ENCODE results near the gene CISD3. TPM values are rescaled to one million over a fixed set of nuclear protein-coding genes. Genes with fewer than 3 reads are reported as not detected.
A peak's percentile ranks its signal among the peaks of the same experiment; 100 is the strongest.

CISD3 gene
- total and polyA plus RNA-seq, 2 experiments from 2014 or later: 7.2 to 44.6 TPM

DNA sequence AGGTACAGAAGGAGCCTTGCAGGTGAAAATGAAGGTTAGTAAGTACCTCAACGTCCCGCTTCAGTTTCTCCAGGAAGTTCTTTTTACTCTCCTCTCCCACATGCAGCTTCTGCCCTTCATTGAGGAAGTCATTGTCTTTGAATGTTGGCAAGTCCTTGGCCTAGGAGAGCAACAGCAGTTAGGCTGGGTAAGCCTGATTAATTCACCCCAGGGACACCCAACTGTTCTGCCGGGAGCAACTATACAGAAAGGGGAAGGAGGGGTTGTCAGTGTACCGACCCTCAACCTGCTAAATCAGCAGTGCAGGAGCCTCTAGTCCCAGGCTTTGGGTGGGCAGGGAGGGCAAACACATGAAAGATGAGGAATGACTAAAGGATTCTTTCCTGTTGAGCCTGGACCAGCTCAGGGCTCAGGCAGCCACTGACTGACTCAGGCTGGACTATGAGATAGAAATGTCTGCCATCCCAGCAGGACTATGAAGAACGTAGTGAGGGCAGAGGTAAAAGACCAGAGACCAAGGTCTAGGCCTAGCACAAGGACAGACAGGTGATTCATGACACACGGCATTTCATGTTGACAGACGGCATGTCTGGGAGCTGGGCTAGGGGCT, 47.6 kb downstream of the CISD3 start:
- DNase-seq: peak; percentile 70
- H2AFZ ChIP-seq: no peak overlapping the region
- WGBS, 2 experiments (ENCODE audit: low coverage in 1 of 2, low lambda C conversion rate in 2 of 2, missing lambda C conversion rate in 2 of 2): 58 to 61% methylated on average over 7 of the region's 7 CpGs
- H4K20me1 ChIP-seq (ENCODE audit: insufficient read depth): no peaks in the 10 kb centered on the region
- H3K36me3 ChIP-seq (ENCODE audit: low read depth): peaks cover 73% of the 10 kb centered on the region
- TF ChIP-seq EZH2 (IDR thresholded peaks at IDR 0.05; ENCODE audit: insufficient read depth, poor library complexity, severe bottlenecking) (no peak), EZH2phosphoT487 (IDR thresholded peaks at IDR 0.05; ENCODE audit: insufficient read depth, low read depth) (no peak)
- no peaks in the 10 kb centered on the region for H3K9me3 ChIP-seq (ENCODE audit: low read depth)
- H3F3A ChIP-seq (ENCODE audit: insufficient read depth): peaks cover 5% of the 10 kb centered on the region
- no peak overlapping the region for H3K4me3 ChIP-seq
- H3K9me2 ChIP-seq (ENCODE audit: insufficient read depth): no peaks in the 10 kb centered on the region
- peak overlapping the region; percentile 32; the same call in 1 of the 2 replicates for H3K27ac ChIP-seq
- no peaks in the 10 kb centered on the region for H3K79me2 ChIP-seq (ENCODE audit: insufficient read depth)
- H3K9ac ChIP-seq: no peak overlapping the region
- peaks cover 4% of the 10 kb centered on the region; the same call in 1 of the 2 replicates for H3K4me1 ChIP-seq (ENCODE audit: insufficient read depth)
- no peak overlapping the region for H3K4me2 ChIP-seq (ENCODE audit: unreplicated experiment)
- H3K27me3 ChIP-seq (replicated peaks; ENCODE audit: insufficient read depth): no peaks in the 10 kb centered on the region
- in situ Hi-C loops (cut with MboI): no loop called here

DNA sequence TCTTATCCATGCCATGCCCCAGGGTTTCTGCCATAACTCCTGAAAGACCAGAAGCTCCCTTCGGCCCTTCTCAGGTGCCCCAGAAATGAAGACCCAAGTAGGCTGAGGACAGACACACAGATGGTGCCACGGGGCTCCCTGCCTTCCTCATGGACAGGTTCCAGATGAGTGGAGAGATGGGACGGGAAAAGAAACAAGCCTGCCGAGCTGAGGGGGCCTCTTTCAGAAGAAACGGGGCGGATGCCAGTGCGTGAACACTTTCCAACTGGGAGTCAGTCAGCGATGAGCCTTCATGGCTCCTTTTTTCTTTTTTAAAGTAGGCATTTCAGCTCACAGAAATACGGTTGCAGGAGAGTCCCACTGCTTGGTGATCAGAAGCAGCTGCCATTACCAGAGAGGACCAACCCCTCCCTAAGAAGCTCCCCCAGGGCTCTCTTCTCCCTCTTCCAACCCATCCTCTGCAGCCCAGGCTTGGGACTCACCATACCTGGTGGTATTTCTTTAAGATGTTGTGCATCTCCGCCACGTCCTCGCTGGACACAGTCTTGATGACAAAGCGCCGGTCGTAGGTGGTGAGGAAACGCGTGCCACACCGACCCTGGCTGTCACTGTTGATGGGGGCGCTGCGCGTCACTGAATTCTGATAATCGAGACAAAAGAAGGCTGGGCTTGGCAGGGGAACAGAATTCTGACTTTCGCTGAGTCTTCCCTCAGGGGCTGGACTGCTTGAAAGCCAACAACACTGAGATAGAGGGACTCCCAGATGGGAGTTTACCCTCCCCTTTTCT, 50.0 kb downstream of the CISD3 start:
- Histone ChIP-seq H3K9me2 (ENCODE audit: insufficient read depth) (no peaks in the 10 kb centered on the region), H3K27ac (no peak overlapping the region), H4K20me1 (ENCODE audit: insufficient read depth) (no peaks in the 10 kb centered on the region), H3F3A (ENCODE audit: insufficient read depth) (peaks cover 5% of the 10 kb centered on the region), H3K9ac (no peak overlapping the region), H3K9me3 (ENCODE audit: low read depth) (no peaks in the 10 kb centered on the region), H3K79me2 (ENCODE audit: insufficient read depth) (no peaks in the 10 kb centered on the region), H3K4me3 (no peak overlapping the region), H3K27me3 (replicated peaks; ENCODE audit: insufficient read depth) (no peaks in the 10 kb centered on the region), H3K4me1 (ENCODE audit: insufficient read depth) (peaks cover 4% of the 10 kb centered on the region; the same call in 1 of the 2 replicates), H2AFZ (no peak overlapping the region), H3K4me2 (ENCODE audit: unreplicated experiment) (no peak overlapping the region), H3K36me3 (ENCODE audit: low read depth) (peaks cover 74% of the 10 kb centered on the region)
- TF ChIP-seq EZH2 (IDR thresholded peaks at IDR 0.05; ENCODE audit: insufficient read depth, poor library complexity, severe bottlenecking): no peak
- 92 to 95% methylated on average over 23 of the region's 23 CpGs for WGBS, 2 experiments (ENCODE audit: low coverage in 1 of 2, low lambda C conversion rate in 2 of 2, missing lambda C conversion rate in 2 of 2)
- in situ Hi-C loops (cut with MboI): no loop called here
- DNase-seq: no peak

DNA sequence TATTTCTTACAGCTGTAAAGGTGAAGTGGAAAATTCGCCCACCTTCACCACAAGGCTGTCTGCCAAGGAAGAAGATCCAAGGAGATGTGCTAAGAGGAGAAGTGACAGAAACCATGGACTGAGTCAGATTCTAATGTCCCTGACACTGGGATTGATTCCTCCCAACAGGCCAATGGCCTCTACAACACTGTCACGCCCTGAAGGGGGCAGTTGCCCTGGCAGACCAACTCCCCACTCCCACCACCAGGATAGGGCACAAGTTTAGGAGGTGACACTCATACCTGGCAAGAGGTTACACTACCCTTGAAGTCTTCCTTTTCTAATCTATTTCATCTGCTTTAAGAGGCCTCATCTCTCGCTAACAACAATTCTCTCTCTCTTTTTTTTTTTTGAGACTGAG, 53.1 kb downstream of the CISD3 start:
- Histone ChIP-seq H3K4me3 (no peak overlapping the region), H3K9me3 (ENCODE audit: low read depth) (no peaks in the 10 kb centered on the region), H3K79me2 (ENCODE audit: insufficient read depth) (peaks cover 26% of the 10 kb centered on the region), H3K4me2 (ENCODE audit: unreplicated experiment) (no peak overlapping the region), H3K27me3 (replicated peaks; ENCODE audit: insufficient read depth) (no peaks in the 10 kb centered on the region), H2AFZ (no peak overlapping the region), H3K9ac (no peak overlapping the region), H4K20me1 (ENCODE audit: insufficient read depth) (no peaks in the 10 kb centered on the region; the same call in 1 of the 2 replicates), H3K9me2 (ENCODE audit: insufficient read depth) (no peaks in the 10 kb centered on the region), H3F3A (ENCODE audit: insufficient read depth) (no peaks in the 10 kb centered on the region), H3K27ac (no peak overlapping the region), H3K4me1 (ENCODE audit: insufficient read depth) (peaks cover 2% of the 10 kb centered on the region; the same call in 1 of the 2 replicates), H3K36me3 (ENCODE audit: low read depth) (peaks cover 51% of the 10 kb centered on the region)
- no peak for DNase-seq
- no peak for TF ChIP-seq EZH2phosphoT487 (IDR thresholded peaks at IDR 0.05; ENCODE audit: insufficient read depth, low read depth)
- in situ Hi-C loops (cut with MboI): no loop called here
- 62 to 81% methylated on average over 3 of the region's 3 CpGs for WGBS, 2 experiments (ENCODE audit: low coverage in 1 of 2, low lambda C conversion rate in 2 of 2, missing lambda C conversion rate in 2 of 2)

Small RNA genes within 50 kb of the gene (microRNA-seq; reads per million reads assigned to microRNA genes)
- gene MIR4726 (ENCODE audit: borderline number of aligned reads) (not detected), gene MIR4734 (ENCODE audit: borderline number of aligned reads) (not detected)

Small RNA genes within 50 kb of the gene (small RNA-seq; reads per million reads assigned to genes)
- not detected for gene MIR4726 (ENCODE audit: low read depth, low replicate concordance)
- not detected for gene MIR4734 (ENCODE audit: low read depth, low replicate concordance)
- not detected for gene RNA5SP440 (ENCODE audit: low read depth, low replicate concordance)
- not detected for gene RNU6-866P (ENCODE audit: low read depth, low replicate concordance)

Other genes with a start within 250 kb of the CISD3 start
- gene SRCIN1, start 124.4 kb upstream of the CISD3 start, total RNA-seq (2014; rRNA removed; shearing (Covaris generic)): not detected in 2 replicates
- not detected in 2 replicates for gene SRCIN1, start 124.4 kb upstream of the CISD3 start, polyA plus RNA-seq (2016; fragmentation: Nextera tagmentation; extraction: Ambion mirVana)
- 2.9 and 4.3 TPM in 2 replicates for gene EPOP, start 55.4 kb upstream of the CISD3 start, total RNA-seq (2014; rRNA removed; shearing (Covaris generic))
- 1.0 and 1.2 TPM in 2 replicates for gene EPOP, start 55.4 kb upstream of the CISD3 start, polyA plus RNA-seq (2016; fragmentation: Nextera tagmentation; extraction: Ambion mirVana)
- 13.5 and 18.9 TPM in 2 replicates for gene MLLT6, start 25.1 kb upstream of the CISD3 start, total RNA-seq (2014; rRNA removed; shearing (Covaris generic))
- 2.4 and 3.1 TPM in 2 replicates for gene MLLT6, start 25.1 kb upstream of the CISD3 start, polyA plus RNA-seq (2016; fragmentation: Nextera tagmentation; extraction: Ambion mirVana)
- 3.5 and 3.8 TPM in 2 replicates for gene PCGF2, start 18.0 kb downstream of the CISD3 start, total RNA-seq (2014; rRNA removed; shearing (Covaris generic))
- gene PCGF2, start 18.0 kb downstream of the CISD3 start, polyA plus RNA-seq (2016; fragmentation: Nextera tagmentation; extraction: Ambion mirVana): 4.6 and 5.5 TPM in 2 replicates
- 149 and 227 TPM in 2 replicates for gene PSMB3, start 22.4 kb downstream of the CISD3 start, total RNA-seq (2014; rRNA removed; shearing (Covaris generic))
- gene PSMB3, start 22.4 kb downstream of the CISD3 start, polyA plus RNA-seq (2016; fragmentation: Nextera tagmentation; extraction: Ambion mirVana): 308 and 310 TPM in 2 replicates
- gene PIP4K2B, start 69.2 kb downstream of the CISD3 start, total RNA-seq (2014; rRNA removed; shearing (Covaris generic)): 43.6 and 65.8 TPM in 2 replicates
- 12.8 and 13.4 TPM in 2 replicates for gene PIP4K2B, start 69.2 kb downstream of the CISD3 start, polyA plus RNA-seq (2016; fragmentation: Nextera tagmentation; extraction: Ambion mirVana)
- gene CWC25, start 95.0 kb downstream of the CISD3 start, total RNA-seq (2014; rRNA removed; shearing (Covaris generic)): 9.7 and 18.7 TPM in 2 replicates
- gene CWC25, start 95.0 kb downstream of the CISD3 start, polyA plus RNA-seq (2016; fragmentation: Nextera tagmentation; extraction: Ambion mirVana): 13.3 and 14.2 TPM in 2 replicates
- 516 and 553 TPM in 2 replicates for gene RPL23, start 123.4 kb downstream of the CISD3 start, total RNA-seq (2014; rRNA removed; shearing (Covaris generic))
- gene RPL23, start 123.4 kb downstream of the CISD3 start, polyA plus RNA-seq (2016; fragmentation: Nextera tagmentation; extraction: Ambion mirVana): 1,114 and 1,221 TPM in 2 replicates
- 207 and 250 TPM in 2 replicates for gene LASP1, start 139.7 kb downstream of the CISD3 start, total RNA-seq (2014; rRNA removed; shearing (Covaris generic))
- 198 and 203 TPM in 2 replicates for gene LASP1, start 139.7 kb downstream of the CISD3 start, polyA plus RNA-seq (2016; fragmentation: Nextera tagmentation; extraction: Ambion mirVana)
- under 0.01 TPM in 1 of 2 replicates, not detected in the other for gene FBXO47, start 237.1 kb downstream of the CISD3 start, total RNA-seq (2014; rRNA removed; shearing (Covaris generic))
- gene FBXO47, start 237.1 kb downstream of the CISD3 start, polyA plus RNA-seq (2016; fragmentation: Nextera tagmentation; extraction: Ambion mirVana): not detected in 2 replicates

Data from GM23248 (cell line).